ENCODE measurements around the gene PARP8.
A peak's percentile ranks its signal among the peaks of the same experiment; 100 is the strongest.
"Not testable (repeated sequence)": the region's sequence is repeated elsewhere in the genome, so short reads cannot be mapped to it uniquely, and the experiment has no call there.

The PARP8 gene

GRCh38 chr5:50666261-50667022, at the start of gene PARP8:
TSS of gene PARP8 (plus strand) at chr5:50666637. CDS start at chr5:50667096, 459 bp downstream.
- DNase-seq = peak; percentile 69

- no peak for DNase-seq
Measured at GRCh38 chr5:50623666-50624065, 42.8 kb upstream of the PARP8 start.

GRCh38 chr5:50634866-50635265, 31.6 kb upstream of the PARP8 start:
- peak; percentile 53 for DNase-seq

GRCh38 chr5:50637576-50637975, 28.9 kb upstream of the PARP8 start:
- DNase-seq = not testable (repeated sequence)

GRCh38 chr5:50646591-50646990, 19.8 kb upstream of the PARP8 start:
- DNase-seq = no peak

GRCh38 chr5:50647726-50648125, 18.7 kb upstream of the PARP8 start:
- no peak for DNase-seq

- no peak for DNase-seq
Measured at GRCh38 chr5:50653946-50654345, 12.5 kb upstream of the PARP8 start.

- DNase-seq = no peak
Measured at GRCh38 chr5:50655067-50655809, 11.2 kb upstream of the PARP8 start.

- DNase-seq = no peak
Measured at GRCh38 chr5:50655810-50656205, 10.6 kb upstream of the PARP8 start.

- no peak for DNase-seq
Measured at GRCh38 chr5:50657044-50657443, 9.4 kb upstream of the PARP8 start.

- no peak for DNase-seq
Measured at GRCh38 chr5:50658246-50658645, 8.2 kb upstream of the PARP8 start.

GRCh38 chr5:50663636-50664035, 2.8 kb upstream of the PARP8 start:
- DNase-seq = no peak

GRCh38 chr5:50665091-50665490, 1.3 kb upstream of the PARP8 start:
- no peak for DNase-seq

- peak; percentile 8 for DNase-seq
Measured at GRCh38 chr5:50665761-50666202, 655 bp upstream of the PARP8 start.

- peak; percentile 70 for DNase-seq
Measured at GRCh38 chr5:50667023-50667652, 701 bp downstream of the PARP8 start.

GRCh38 chr5:50667653-50668595, 1.5 kb downstream of the PARP8 start:
- DNase-seq = peak; percentile 82

- not testable (repeated sequence) for DNase-seq
Measured at GRCh38 chr5:50668636-50669035, 2.2 kb downstream of the PARP8 start.

- DNase-seq = no peak
Measured at GRCh38 chr5:50672663-50673062, 6.2 kb downstream of the PARP8 start.

GRCh38 chr5:50673444-50673843, 7.0 kb downstream of the PARP8 start:
- DNase-seq = not testable (repeated sequence)

GRCh38 chr5:50675385-50675784, 8.9 kb downstream of the PARP8 start:
- no peak for DNase-seq

- not testable (repeated sequence) for DNase-seq
Measured at GRCh38 chr5:50679554-50679953, 13.1 kb downstream of the PARP8 start.

- DNase-seq = no peak
Measured at GRCh38 chr5:50684721-50685120, 18.3 kb downstream of the PARP8 start.

GRCh38 chr5:50687548-50687947, 21.1 kb downstream of the PARP8 start:
- DNase-seq = no peak
